HG02840 (cell line): Measurements from ENCODE around the gene B3GNT7.
"Not testable (repeated sequence)": the region's sequence is repeated elsewhere in the genome, so short reads cannot be mapped to it uniquely, and the experiment has no call there.

Source experiments
- ATAC-seq: cut with Tn5 transposase; IDR thresholded peaks from one replicate; pipeline ENCODE4 v1.9.1; 2021; ENCODE audit warnings: mild to moderate bottlenecking, moderate library complexity, moderate number of reproducible peaks; ENCODE audit not compliant: unreplicated experiment, low FRiP score

Gene B3GNT7

DNA sequence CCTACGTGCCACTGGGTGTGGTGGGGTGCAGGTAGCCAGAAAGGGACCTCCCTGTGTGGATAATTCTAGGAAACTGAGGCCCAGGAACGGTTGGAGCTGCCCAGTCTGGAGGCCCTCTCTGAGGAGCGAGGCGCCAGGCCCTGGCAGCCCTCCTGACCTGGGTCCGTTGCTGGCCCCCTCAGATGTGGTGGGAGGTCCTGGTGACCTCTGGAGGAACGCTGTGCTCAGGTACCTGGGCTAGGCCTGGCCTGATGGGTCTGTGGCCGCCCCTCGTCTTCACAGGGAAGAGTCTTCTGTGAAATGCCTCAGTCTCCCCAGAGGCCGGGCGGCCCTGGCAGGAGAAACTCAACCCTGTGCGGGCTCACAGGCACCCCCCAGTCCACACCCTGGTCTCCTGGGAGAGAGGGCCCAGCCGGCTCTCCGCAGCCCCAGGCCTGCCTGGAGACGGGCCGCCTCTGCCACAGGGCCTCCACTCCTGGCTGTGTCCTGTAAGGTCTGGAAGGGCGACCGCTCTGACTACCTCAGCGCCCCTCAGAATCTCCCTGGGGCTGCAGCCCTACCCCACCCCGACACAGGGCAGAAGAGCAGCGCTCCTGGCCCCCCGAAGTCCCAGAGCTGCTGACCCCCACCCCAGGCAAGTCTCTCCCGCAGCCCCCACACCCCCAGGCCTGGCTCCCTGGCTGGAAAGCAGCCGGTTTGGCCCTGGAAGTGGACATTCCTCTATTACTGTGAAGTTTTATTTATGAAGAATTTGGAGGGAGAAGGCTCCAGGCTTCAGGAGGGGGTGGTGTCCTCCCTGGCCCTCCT lies 3.7 kb downstream of the B3GNT7 start:
- no peak for ATAC-seq

DNA sequence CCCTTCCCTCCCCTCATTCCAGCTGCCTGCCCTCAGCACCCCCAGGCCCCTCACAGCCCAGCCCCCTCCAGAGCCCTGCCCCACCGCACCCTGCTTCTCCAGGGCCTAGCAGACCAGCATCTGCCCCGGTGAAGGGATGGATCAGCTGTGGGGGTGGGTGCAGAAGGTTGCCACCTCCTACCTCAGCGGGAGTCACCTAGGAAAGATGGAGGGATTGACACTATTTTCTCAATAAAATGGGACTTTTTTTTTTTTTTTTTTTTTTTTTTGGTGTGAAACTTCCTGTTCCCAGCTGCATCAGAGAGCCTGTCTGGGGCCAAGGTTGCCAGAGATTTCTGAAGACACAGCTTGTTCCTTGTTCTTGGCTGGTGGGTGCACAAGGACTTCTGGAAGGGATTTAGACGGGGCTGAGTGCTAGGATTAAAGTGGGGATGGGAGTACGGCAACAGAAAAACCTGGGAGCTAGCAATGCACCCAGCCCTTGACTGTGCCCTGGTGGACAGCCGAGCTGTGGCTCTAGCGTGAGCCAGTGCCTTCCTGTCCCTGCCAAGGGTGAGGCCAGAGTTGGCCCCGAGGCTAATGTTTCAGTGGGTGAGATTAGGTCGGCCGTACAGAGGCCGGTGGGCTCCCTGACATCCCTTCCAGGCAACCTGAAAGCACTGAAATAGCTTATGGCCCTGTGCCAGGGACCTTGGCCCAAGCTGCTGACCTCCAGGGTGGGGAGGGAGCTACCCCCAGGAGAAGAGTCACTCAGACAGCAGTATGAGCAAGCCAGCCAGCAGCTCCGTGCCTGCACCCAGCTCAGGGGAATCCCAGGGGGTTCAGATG lies 4.6 kb downstream of the B3GNT7 start:
- no peak for ATAC-seq

DNA sequence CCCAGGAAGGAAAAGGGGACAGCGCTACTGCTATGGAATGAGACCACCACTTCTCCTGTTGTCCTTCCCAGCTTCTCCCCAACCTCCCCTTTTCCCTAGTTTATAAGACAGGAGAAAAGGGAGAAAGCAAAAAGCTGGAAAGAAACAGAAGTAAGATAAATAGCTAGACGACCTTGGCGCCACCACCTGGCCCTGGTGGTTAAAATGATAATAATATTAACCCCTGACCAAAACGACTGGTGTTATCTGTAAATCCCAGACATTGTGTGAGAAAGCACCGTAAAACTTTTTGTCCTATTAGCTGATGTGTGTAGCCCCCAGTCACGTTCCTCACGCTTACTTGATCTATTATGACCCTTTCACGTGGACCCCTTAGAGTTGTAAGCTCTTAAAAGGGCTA lies 5.2 kb downstream of the B3GNT7 start:
- ATAC-seq, result not testable (repeated sequence)

DNA sequence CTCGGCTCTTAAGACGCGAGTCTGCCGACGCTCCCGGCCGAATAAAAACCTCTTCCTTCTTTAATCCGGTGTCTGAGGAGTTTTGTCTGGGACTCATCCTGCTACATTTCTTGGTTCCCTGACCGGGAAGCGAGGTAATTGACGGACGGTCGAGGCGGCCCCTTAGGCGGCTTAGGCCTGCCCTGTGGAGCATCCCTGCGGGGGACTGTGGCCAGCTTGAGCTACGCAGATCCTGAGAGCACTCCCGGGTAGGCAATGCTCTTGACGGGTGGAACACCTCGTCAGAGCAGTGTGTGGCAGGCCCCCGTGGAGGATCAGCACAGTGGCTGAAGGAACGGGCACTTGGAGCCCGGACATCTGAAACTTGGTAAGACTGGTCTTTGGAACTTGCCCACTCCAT lies 5.6 kb downstream of the B3GNT7 start:
- not testable (repeated sequence) for ATAC-seq

DNA sequence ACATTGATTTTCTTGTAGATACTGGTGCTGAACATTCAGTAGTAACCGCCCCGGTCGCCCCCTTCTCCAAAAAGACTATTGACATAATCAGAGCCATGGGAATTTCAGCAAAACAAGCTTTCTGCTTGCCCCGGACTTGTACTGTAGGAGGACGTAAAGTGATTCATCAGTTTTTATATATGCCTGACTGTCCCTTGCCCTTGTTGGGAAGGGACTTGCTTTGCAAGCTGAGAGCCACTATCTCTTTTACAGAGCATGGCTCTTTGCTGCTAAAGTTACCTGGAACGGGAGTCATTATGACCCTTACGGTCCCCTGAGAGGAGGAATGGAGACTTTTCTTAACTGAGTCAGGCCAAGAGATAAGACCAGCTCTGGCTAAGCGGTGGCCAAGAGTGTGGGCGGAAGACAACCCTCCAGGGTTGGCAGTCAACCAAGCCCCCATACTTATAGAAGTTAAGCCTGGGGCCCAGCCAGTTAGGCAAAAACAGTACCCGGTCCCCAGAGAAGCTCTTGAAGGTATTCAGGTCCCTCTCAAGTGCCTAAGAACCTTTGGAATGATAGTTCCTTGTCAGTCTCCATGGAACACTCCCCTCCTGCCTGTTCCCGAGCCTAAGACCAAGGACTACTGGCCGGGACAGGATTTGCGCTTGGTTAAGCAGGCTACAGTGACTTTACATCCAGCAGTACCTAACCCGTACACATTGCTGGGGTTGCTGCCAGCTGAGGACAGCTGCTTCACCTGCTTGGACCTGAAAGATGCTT lies 8.1 kb downstream of the B3GNT7 start:
- ATAC-seq, result not testable (repeated sequence)

DNA sequence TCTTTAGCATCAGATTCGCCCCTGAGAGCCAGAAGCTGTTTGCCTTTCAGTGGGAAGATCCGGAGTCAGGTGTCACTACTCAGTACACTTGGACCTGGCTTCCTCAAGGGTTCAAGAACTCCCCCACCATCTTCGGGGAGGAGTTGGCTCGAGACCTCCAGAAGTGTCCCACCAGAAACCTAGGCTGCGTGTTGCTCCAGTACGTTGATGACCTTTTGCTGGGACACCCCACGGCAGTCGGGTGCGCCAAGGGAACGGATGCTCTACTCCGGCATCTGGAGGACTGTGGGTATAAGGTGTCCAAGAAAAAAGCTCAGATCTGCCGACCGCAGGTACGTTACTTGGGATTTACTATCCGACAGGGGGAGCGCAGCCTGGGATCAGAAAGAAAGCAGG lies 8.7 kb downstream of the B3GNT7 start:
- not testable (repeated sequence) for ATAC-seq

DNA sequence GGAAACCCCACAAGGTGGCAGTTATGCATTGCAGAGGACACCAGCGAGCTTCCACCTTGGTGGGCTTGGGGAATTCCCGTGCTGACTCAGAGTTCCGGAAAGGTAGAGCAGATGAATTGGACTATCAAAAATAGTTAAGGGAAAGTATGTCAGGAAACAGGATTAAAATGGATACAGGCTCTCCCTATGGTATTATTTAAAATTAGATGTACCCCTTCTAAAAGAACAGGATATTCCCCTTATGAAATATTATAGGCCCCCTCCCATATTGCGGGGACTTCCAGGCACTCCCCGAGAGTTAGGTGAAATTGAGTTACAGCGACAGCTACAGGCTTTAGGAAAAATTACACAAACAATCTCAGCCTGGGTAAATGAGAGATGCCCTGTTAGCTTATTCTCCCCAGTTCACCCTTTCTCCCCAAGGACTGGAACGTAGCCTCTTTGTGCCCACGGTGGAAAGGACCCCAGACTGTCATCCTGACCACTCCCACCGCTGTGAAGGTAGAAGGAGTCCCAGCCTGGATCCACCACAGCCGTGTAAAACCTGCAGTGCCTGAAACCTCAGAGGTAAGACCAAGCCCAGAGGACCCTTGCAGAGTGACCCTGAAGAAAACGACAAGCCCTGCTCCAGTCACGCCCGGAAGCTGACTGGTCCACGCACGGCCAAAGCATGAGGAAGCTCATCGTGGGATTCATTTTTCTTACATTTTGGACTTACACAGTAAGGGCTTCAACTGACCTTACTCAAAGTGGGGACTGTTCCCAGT lies 10.3 kb downstream of the B3GNT7 start:
- ATAC-seq, result not testable (repeated sequence)

DNA sequence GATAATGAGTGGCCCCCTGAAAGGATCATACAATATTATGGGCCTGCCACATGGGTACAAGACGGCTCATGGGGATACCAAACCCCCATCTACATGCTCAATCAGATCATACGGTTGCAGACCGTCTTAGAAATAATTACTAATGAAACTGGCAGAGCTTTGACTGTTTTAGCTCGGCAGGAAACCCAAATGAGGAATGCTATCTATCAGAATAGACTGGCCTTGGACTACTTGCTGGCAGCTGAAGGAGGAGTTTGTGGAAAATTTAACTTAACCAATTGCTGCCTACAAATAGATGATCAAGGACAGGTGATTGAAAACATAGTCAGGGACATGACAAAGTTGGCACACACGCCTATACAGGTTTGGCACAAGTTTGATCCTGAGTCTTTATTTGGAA lies 12.2 kb downstream of the B3GNT7 start:
- not testable (repeated sequence) for ATAC-seq

- ATAC-seq, result not testable (repeated sequence)
Measured at GRCh38 chr2:231408304-231408703, 12.8 kb downstream of the B3GNT7 start.

DNA sequence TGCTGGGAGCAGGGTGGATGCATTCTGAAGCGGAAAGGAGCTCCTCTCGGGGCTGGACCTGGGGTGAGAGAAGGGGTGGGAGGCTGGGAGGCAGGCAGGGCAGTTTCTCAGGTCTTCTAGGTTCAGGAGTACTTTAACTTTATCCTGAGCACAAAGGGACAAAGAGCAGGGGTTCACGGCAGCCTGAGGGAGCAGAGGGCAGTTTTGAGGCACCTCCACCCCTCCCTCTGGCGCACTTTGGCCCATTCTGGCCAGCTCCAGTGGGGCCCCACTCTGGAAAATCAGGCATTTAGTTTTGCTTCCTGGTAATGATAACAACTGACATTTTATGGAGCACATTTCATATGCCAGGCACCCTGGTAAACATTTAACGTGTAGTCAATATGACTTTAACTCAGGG lies 14.3 kb downstream of the B3GNT7 start:
- no peak for ATAC-seq

GRCh38 chr2:231410293-231411004 lies 14.9 kb downstream of the B3GNT7 start:
- no peak for ATAC-seq

DNA sequence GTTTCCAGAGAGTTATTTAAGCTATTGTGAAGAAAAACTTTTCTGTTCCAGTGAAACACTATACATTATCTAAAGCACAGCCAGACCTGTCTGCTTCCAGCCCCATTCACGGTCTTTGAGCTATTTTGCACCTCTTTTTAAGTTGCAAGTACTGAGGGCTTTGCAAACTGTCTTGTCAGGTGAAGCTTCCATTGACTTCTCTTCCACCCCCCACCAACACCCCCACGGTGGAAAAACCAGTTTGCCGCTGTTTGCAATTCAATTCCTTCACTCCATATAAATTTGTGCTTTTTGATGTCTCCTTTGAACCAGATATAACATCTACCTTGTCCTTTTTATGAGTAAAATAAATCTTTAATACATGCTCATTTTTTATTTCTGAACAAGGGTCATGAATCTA lies 15.7 kb downstream of the B3GNT7 start:
- no peak for ATAC-seq

GRCh38 chr2:231411831-231412617 lies 16.5 kb downstream of the B3GNT7 start:
- peak; percentile 93 for ATAC-seq

DNA sequence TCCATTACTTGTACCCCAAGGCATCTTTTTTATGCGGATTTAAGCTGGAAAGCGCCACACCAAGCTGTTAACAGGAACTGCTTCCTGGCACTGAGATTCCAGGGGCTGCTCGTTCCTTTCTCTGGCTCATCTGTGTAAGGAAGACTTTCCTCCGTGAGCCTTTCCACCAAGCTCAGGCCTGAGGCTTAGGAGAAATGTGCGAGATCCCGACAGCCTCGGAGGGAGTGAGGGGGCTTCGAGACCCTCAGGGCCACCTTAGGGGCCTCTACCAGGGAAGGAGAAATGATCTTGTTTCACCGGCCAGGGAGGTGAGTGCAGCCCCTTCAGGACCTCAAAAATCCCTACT lies 17.1 kb downstream of the B3GNT7 start:
- no peak for ATAC-seq

- ATAC-seq, result no peak
Measured at GRCh38 chr2:231413456-231413855, 17.9 kb downstream of the B3GNT7 start.

DNA sequence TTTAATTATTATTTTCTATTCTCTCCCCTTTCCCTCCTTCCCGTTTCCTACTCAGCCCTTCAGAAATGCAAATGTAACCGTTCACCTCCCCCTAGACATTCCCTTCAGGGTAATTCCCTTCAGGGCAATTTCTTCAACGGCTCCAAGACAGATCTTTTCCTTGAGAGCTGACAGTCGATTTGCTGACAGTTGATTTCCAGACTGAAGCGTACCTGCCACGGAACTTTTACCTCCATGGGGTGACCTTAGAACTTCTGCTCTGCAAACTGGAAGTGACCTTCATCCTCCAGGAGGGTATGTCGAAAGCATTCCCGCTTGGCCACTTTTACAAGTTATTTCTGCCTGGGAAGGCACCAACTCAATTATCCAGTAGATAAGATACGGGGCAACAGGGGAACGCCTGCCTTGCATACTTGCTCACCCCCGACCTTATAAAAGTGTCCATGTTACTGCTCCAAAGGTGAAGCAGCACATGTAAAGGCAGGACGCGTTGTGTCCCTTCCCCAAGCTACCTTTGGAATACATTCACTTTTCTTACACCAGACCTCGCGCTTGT lies 18.5 kb downstream of the B3GNT7 start:
- no peak for ATAC-seq

- no peak for ATAC-seq
Measured at GRCh38 chr2:231415029-231415428, 19.5 kb downstream of the B3GNT7 start.

DNA sequence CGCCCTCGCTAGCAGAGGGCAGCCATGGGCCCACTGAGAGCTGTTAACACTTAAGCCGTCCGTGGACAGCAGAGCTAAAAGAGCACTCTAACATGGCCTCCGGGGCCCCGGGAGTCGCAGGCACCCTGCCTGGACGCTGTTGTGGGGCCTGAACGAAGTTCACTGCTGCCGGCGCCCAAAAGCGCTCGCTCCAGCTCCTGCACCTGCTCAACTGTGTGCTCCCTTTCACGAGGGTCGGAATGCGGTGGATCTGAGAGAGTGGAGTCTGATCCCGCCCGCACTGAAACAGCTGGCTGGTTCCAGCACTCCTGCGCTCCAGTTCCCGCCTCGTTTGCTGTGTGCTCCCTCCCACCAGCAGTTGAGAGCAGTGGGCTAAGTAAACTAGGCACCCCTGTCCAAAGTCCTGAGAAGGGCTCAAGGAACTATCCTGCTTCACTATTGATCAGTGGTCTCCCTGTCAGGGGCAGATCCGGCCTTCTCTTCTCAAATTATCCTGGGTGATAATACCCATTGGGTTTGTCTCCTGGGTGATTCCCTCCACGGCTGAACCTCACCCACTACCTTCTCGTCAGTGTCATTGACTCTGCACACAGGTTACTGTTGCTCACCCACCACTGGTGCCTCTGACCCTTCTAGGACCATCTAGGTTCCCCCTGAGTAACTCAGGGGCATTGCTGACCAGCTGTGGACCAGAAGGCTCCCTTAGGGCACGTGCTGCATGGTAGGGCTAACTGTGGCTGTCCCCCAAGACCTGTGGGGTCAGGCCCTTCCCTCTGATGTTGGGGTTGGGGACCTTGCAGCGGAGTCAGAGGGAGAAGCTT lies 23.5 kb downstream of the B3GNT7 start:
- ATAC-seq, result no peak
